Esophagus (tissue), 2 donors: Measurements from ENCODE around the gene LMO2. TPM values are rescaled to one million over a fixed set of nuclear protein-coding genes. Genes with fewer than 3 reads are reported as not detected.

Experiments used
- H3K27ac ChIP-seq, 2 donors: one replicate each; pipeline ENCODE4 v1.5.1; 2013; ENCODE audit warnings: low read depth in 2 of 2, mild to moderate bottlenecking in 2 of 2, inconsistent platforms in 1 of 2, low read length in 1 of 2, moderate library complexity in 1 of 2
- H3K27me3 ChIP-seq, 2 donors: one replicate each; pipeline ENCODE4 v1.6.1; 2013; ENCODE audit warnings: low read length in 2 of 2, control low read depth in 1 of 2, mild to moderate bottlenecking in 1 of 2; ENCODE audit not compliant: insufficient read depth in 2 of 2, control insufficient read depth in 1 of 2
- H3K36me3 ChIP-seq, 2 donors: one replicate each; pipeline ENCODE4 v1.6.1; 2013; ENCODE audit warnings: low read length in 1 of 2; ENCODE audit not compliant: control insufficient read depth in 2 of 2, insufficient read depth in 2 of 2
- H3K4me1 ChIP-seq, 2 donors: one replicate each; pipeline ENCODE4 v1.6.1; 2013; ENCODE audit warnings: low read length in 1 of 2; ENCODE audit not compliant: control insufficient read depth in 2 of 2, insufficient read depth in 2 of 2
- H3K4me3 ChIP-seq, 2 donors: one replicate each; pipeline ENCODE4 v1.5.1; 2013; ENCODE audit warnings: low read length in 2 of 2, mild to moderate bottlenecking in 2 of 2, low read depth in 1 of 2, moderate library complexity in 1 of 2
- H3K9me3 ChIP-seq, 2 donors: one replicate each; pipeline ENCODE4 v1.6.1; 2013; ENCODE audit warnings: mild to moderate bottlenecking in 2 of 2, low read depth in 1 of 2, low read length in 1 of 2, moderate library complexity in 1 of 2; ENCODE audit not compliant: control insufficient read depth in 2 of 2, insufficient read depth in 1 of 2
- WGBS, 2 donors: extraction: QIAGEN DNeasy Blood & Tissue Kit; methylation state at CpG; one replicate each; pipeline ENCODE4 v1.1.7; 2013; 5-methylcytosine and 5-hydroxymethylcytosine counted together
- polyA plus RNA-seq, 2 donors: library from polyadenylated mRNA; stranded (reverse); fragments of 200-250 nt; gene quantifications; one replicate each; pipeline ENCODE4 v1.2.3, GENCODE V29; 2013
- donor health status: healthy with polysubstance abuse.
- donor health status: Bipolar disorder and iron deficiency.

Gene LMO2
- polyA plus RNA-seq, 2 donors: 12.3 to 20.7 TPM

- Histone ChIP-seq H3K4me1 (peaks cover 0 to 4% of the 10 kb centered on the region in 2 donors), H3K27ac (no peak overlapping the region), H3K4me3 (no peak overlapping the region)
Observed at GRCh38 chr11:33916736-33917135, 24.9 kb upstream of the LMO2 start.

GRCh38 chr11:33915526-33915925 is 23.6 kb upstream of the LMO2 start:
- Histone ChIP-seq H3K9me3 (no peaks in the 10 kb centered on the region), H3K4me1 (peaks cover 0 to 4% of the 10 kb centered on the region in 2 donors), H3K27me3 (peaks cover 0 to 2% of the 10 kb centered on the region in 2 donors), H3K4me3 (no peak overlapping the region), H3K36me3 (no peaks in the 10 kb centered on the region), H3K27ac (no peak overlapping the region)
- 79 to 80% methylated on average over 5 of the region's 5 CpGs for WGBS, 2 donors

More at GRCh38 chr11:33916736-33917135, 24.9 kb upstream of the LMO2 start:
- Histone ChIP-seq H3K27me3 (peaks cover 0 to 2% of the 10 kb centered on the region in 2 donors), H3K36me3 (no peaks in the 10 kb centered on the region), H3K9me3 (no peaks in the 10 kb centered on the region)

GRCh38 chr11:33913991-33914390 is 22.1 kb upstream of the LMO2 start:
- WGBS, 2 donors: 86 to 91% methylated on average over 2 of the region's 2 CpGs

GRCh38 chr11:33912405-33913361 is 20.8 kb upstream of the LMO2 start:
- Histone ChIP-seq H3K4me1 (peaks cover 0 to 4% of the 10 kb centered on the region in 2 donors), H3K9me3 (no peaks in the 10 kb centered on the region), H3K4me3 (no peak overlapping the region), H3K27ac (peak overlapping the region in 1 of 2 donors; percentile 30), H3K36me3 (no peaks in the 10 kb centered on the region), H3K27me3 (peaks cover 0 to 2% of the 10 kb centered on the region in 2 donors)
- 52% methylated on average over 12 of the region's 12 CpGs for WGBS, 2 donors

More at GRCh38 chr11:33913991-33914390, 22.1 kb upstream of the LMO2 start:
- Histone ChIP-seq H3K9me3 (no peaks in the 10 kb centered on the region), H3K4me1 (peaks cover 0 to 4% of the 10 kb centered on the region in 2 donors), H3K4me3 (no peak overlapping the region), H3K27me3 (peaks cover 0 to 2% of the 10 kb centered on the region in 2 donors), H3K27ac (no peak overlapping the region), H3K36me3 (no peaks in the 10 kb centered on the region)

- peaks cover 0 to 4% of the 10 kb centered on the region in 2 donors for H3K4me1 ChIP-seq
- no peak overlapping the region for H3K4me3 ChIP-seq
- peaks cover 0 to 2% of the 10 kb centered on the region in 2 donors for H3K27me3 ChIP-seq
- no peak overlapping the region for H3K27ac ChIP-seq
- no peaks in the 10 kb centered on the region for H3K36me3 ChIP-seq
- no peaks in the 10 kb centered on the region for H3K9me3 ChIP-seq
Observed at GRCh38 chr11:33910958-33911339, 19.1 kb upstream of the LMO2 start.

- Histone ChIP-seq H3K27ac (no peak overlapping the region), H3K4me1 (peaks cover 0 to 4% of the 10 kb centered on the region in 2 donors), H3K4me3 (no peak overlapping the region), H3K27me3 (no peaks in the 10 kb centered on the region), H3K9me3 (no peaks in the 10 kb centered on the region), H3K36me3 (no peaks in the 10 kb centered on the region)
- WGBS, 2 donors: 68 to 74% methylated on average over 6 of the region's 6 CpGs
Observed at GRCh38 chr11:33910296-33910957, 18.6 kb upstream of the LMO2 start.

- Histone ChIP-seq H3K4me3 (no peak overlapping the region), H3K36me3 (no peaks in the 10 kb centered on the region), H3K4me1 (peaks cover 0 to 4% of the 10 kb centered on the region in 2 donors), H3K27ac (no peak overlapping the region), H3K27me3 (no peaks in the 10 kb centered on the region), H3K9me3 (no peaks in the 10 kb centered on the region)
Observed at GRCh38 chr11:33909552-33909951, 17.7 kb upstream of the LMO2 start.

GRCh38 chr11:33909150-33909549 is 17.3 kb upstream of the LMO2 start:
- Histone ChIP-seq H3K36me3 (no peaks in the 10 kb centered on the region), H3K4me3 (no peak overlapping the region), H3K9me3 (no peaks in the 10 kb centered on the region), H3K4me1 (peaks cover 0 to 4% of the 10 kb centered on the region in 2 donors), H3K27ac (no peak overlapping the region), H3K27me3 (no peaks in the 10 kb centered on the region)
- 55 to 67% methylated on average over 3 of the region's 3 CpGs for WGBS, 2 donors

- no peak overlapping the region for H3K4me3 ChIP-seq
- no peak overlapping the region for H3K27ac ChIP-seq
- peaks cover 0 to 2% of the 10 kb centered on the region in 2 donors for H3K4me1 ChIP-seq
- no peaks in the 10 kb centered on the region for H3K9me3 ChIP-seq
- no peaks in the 10 kb centered on the region for H3K36me3 ChIP-seq
- H3K27me3 ChIP-seq: no peaks in the 10 kb centered on the region
- WGBS, 2 donors: 66 to 67% methylated on average over 9 of the region's 9 CpGs
Observed at GRCh38 chr11:33907421-33907820, 15.5 kb upstream of the LMO2 start.
